Loucy (cell line): Measurements from ENCODE around the gene CHST14.

Experiments used
- H2AFZ ChIP-seq: fragments of 200-600 bp; sonication (generic); 2 replicates; pipeline ENCODE4 v1.6.0; 2016; ENCODE audit warnings: antibody characterized with exemption, mild to moderate bottlenecking, low read length, moderate library complexity
- H3F3A ChIP-seq: fragments of 200-600 bp; 2 replicates; pipeline ENCODE4 v1.6.0; 2016; ENCODE audit warnings: antibody characterized with exemption, low read depth, mild to moderate bottlenecking
- H3K27me3 ChIP-seq: fragments of 200-600 bp; sonication (generic); 2 replicates; pipeline ENCODE4 v1.6.1; 2014; ENCODE audit warnings: low read length, mild to moderate bottlenecking; ENCODE audit not compliant: insufficient read depth, poor library complexity, severe bottlenecking
- H3K36me3 ChIP-seq: fragments of 200-600 bp; sonication (generic); 2 replicates; pipeline ENCODE4 v1.6.1; 2016; ENCODE audit warnings: low read length; ENCODE audit not compliant: insufficient read depth
- H3K4me1 ChIP-seq: fragments of 200-600 bp; sonication (generic); 2 replicates; pipeline ENCODE4 v1.5.1; 2014; ENCODE audit warnings: low read length, mild to moderate bottlenecking; ENCODE audit not compliant: insufficient read depth, poor library complexity, severe bottlenecking
- H3K4me2 ChIP-seq: fragments of 200-600 bp; sonication (generic); 2 replicates; pipeline ENCODE4 v1.6.0; 2014; ENCODE audit warnings: antibody characterized with exemption, low read length, low read depth, mild to moderate bottlenecking; ENCODE audit not compliant: poor library complexity, severe bottlenecking
- H3K4me3 ChIP-seq: fragments of 200-600 bp; sonication (generic); 2 replicates; pipeline ENCODE4 v1.5.1; 2014; ENCODE audit warnings: low read length, mild to moderate bottlenecking, mixed read lengths; ENCODE audit not compliant: poor library complexity, severe bottlenecking
- H3K79me2 ChIP-seq: fragments of 200-600 bp; sonication (generic); 2 replicates; pipeline ENCODE4 v1.6.1; 2014; ENCODE audit warnings: low read length; ENCODE audit not compliant: insufficient read depth
- H3K9ac ChIP-seq: fragments of 200-600 bp; sonication (generic); 2 replicates; pipeline ENCODE4 v1.6.0; 2014; ENCODE audit warnings: mild to moderate bottlenecking, low read depth, low read length, moderate library complexity; ENCODE audit not compliant: poor library complexity, severe bottlenecking
- H3K9me2 ChIP-seq: fragments of 200-600 bp; sonication (generic); replicated peaks from 2 replicates; pipeline ENCODE4 v1.6.1; 2016; ENCODE audit warnings: low read depth, low read length, mixed read lengths
- H3K9me3 ChIP-seq: fragments of 200-600 bp; sonication (generic); 2 replicates; pipeline ENCODE4 v1.6.1; 2014; ENCODE audit warnings: mild to moderate bottlenecking, antibody characterized with exemption, low read length, low read depth; ENCODE audit not compliant: insufficient read depth
- H4K20me1 ChIP-seq: fragments of 200-600 bp; sonication (generic); 2 replicates; pipeline ENCODE4 v1.6.0; 2014; ENCODE audit warnings: antibody characterized with exemption, low read length, mild to moderate bottlenecking; ENCODE audit not compliant: insufficient read depth, poor library complexity, severe bottlenecking
- CTCF ChIP-seq: fragments of 200-600 bp; sonication (generic); conservative IDR thresholded peaks from 2 replicates; pipeline ENCODE4 v1.5.1; 2014; ENCODE audit warnings: mild to moderate bottlenecking, antibody characterized with exemption, low read length
- EZH2phosphoT487 ChIP-seq: fragments of 200-600 bp; IDR thresholded peaks from 2 replicates; pipeline ENCODE4 v1.6.1; 2018; ENCODE audit warnings: antibody characterized with exemption, mild to moderate bottlenecking, moderate library complexity, borderline replicate concordance

Gene CHST14

GRCh38 chr15:40468898-40469331 is 1.9 kb upstream of the CHST14 start:
- Histone ChIP-seq H3K4me3 (no peak overlapping the region), H3K9me3 (no peaks in the 10 kb centered on the region), H3K79me2 (peaks cover 26% of the 10 kb centered on the region), H3K36me3 (peaks cover 41% of the 10 kb centered on the region; the same call in 1 of the 2 replicates), H2AFZ (no peak overlapping the region), H3K4me2 (no peak overlapping the region), H3K9me2 (no peaks in the 10 kb centered on the region), H3K4me1 (peaks cover 29% of the 10 kb centered on the region), H4K20me1 (peaks cover 11% of the 10 kb centered on the region), H3K27me3 (no peaks in the 10 kb centered on the region), H3F3A (peaks cover 18% of the 10 kb centered on the region), H3K9ac (peak overlapping the region; percentile 31)
- TF ChIP-seq EZH2phosphoT487 (no peak), CTCF (no peak)

GRCh38 chr15:40469776-40470390 is 901 bp upstream of the CHST14 start:
- no peaks in the 10 kb centered on the region for H3K9me3 ChIP-seq
- TF ChIP-seq EZH2phosphoT487 (no peak), CTCF (no peak)
- H4K20me1 ChIP-seq: peaks cover 11% of the 10 kb centered on the region
- peak overlapping the region; percentile 63 for H3K4me2 ChIP-seq
- peaks cover 39% of the 10 kb centered on the region for H3K4me1 ChIP-seq
- no peaks in the 10 kb centered on the region for H3K9me2 ChIP-seq
- H3K9ac ChIP-seq: peak overlapping the region; percentile 58
- no peak overlapping the region for H2AFZ ChIP-seq
- no peak overlapping the region for H3K4me3 ChIP-seq
- peaks cover 31% of the 10 kb centered on the region; the same call in 1 of the 2 replicates for H3K36me3 ChIP-seq
- H3F3A ChIP-seq: peaks cover 21% of the 10 kb centered on the region
- H3K27me3 ChIP-seq: no peaks in the 10 kb centered on the region
- peaks cover 32% of the 10 kb centered on the region for H3K79me2 ChIP-seq

- Histone ChIP-seq H2AFZ (peak overlapping the region; percentile 70), H3F3A (peaks cover 25% of the 10 kb centered on the region), H3K4me2 (peak overlapping the region; percentile 96), H4K20me1 (peaks cover 11% of the 10 kb centered on the region), H3K9me2 (no peaks in the 10 kb centered on the region), H3K4me1 (peaks cover 52% of the 10 kb centered on the region), H3K79me2 (peaks cover 32% of the 10 kb centered on the region), H3K9me3 (no peaks in the 10 kb centered on the region), H3K4me3 (peak overlapping the region; percentile 99), H3K27me3 (no peaks in the 10 kb centered on the region), H3K36me3 (peaks cover 18% of the 10 kb centered on the region; the same call in 1 of the 2 replicates), H3K9ac (peak overlapping the region; percentile 96)
- TF ChIP-seq CTCF (no peak), EZH2phosphoT487 (no peak)
Measured at GRCh38 chr15:40471105-40471807, 472 bp downstream of the CHST14 start.
